Middle frontal gyrus (tissue), 1 donor: ENCODE data around the gene C2orf68.
"Not testable (repeated sequence)": the region's sequence is repeated elsewhere in the genome, so short reads cannot be mapped to it uniquely, and the experiment has no call there.

Experiments used
- DNase-seq: peaks from one replicate; pipeline ENCODE4 v3.0.0-alpha.2; 2015; ENCODE audit warnings: low spot score; ENCODE audit errors: extremely low spot score

The C2orf68 gene

GRCh38 chr2:85631316-85631715 is 19.4 kb upstream of the C2orf68 start:
- DNase-seq: no peak

GRCh38 chr2:85628658-85629057 is 16.8 kb upstream of the C2orf68 start:
- no peak for DNase-seq

GRCh38 chr2:85623991-85624390 is 12.1 kb upstream of the C2orf68 start:
- no peak for DNase-seq

GRCh38 chr2:85621338-85621737 is 9.5 kb upstream of the C2orf68 start:
- DNase-seq: no peak

DNA sequence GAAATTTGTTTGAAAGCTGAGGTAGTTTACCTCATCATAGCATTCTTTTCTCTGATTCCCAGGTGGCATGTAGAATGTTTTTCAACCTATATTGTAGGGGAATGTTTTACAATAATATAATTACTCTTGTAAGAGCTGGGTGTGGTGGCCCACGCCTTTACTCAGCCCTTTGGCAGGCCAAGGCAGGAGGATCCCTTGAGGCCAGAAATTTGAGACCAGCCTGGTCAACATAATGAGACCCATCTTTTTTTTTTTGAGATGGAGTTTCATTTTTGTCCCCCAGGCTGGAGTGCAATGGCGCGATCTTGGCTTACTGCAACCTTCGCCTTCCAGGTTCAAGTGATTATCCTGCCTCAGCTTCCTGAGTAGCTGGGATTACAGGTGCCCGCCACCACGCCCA is 7.8 kb upstream of the C2orf68 start:
- DNase-seq: no peak

DNA sequence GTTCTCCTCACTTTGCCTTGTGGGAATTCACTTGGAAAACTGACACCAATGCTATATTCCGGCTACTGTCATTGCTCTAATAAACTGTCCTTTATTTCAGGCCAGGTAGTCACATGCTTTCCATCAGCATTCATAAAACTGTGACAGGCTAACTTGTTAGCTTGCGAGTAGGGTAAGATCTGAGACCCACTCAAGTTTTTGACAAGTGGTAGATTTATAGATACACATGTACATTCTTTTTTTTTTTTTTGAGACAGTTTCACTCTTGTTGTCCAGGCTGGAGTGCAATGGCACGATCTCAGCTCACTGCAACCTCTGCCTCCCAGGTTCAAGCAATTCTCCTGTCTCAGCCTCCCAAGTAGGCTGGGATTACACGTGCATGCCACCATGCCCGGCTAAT is 5.9 kb upstream of the C2orf68 start:
- not testable (repeated sequence) for DNase-seq

GRCh38 chr2:85615413-85615728 is 3.5 kb upstream of the C2orf68 start:
- no peak for DNase-seq

DNA sequence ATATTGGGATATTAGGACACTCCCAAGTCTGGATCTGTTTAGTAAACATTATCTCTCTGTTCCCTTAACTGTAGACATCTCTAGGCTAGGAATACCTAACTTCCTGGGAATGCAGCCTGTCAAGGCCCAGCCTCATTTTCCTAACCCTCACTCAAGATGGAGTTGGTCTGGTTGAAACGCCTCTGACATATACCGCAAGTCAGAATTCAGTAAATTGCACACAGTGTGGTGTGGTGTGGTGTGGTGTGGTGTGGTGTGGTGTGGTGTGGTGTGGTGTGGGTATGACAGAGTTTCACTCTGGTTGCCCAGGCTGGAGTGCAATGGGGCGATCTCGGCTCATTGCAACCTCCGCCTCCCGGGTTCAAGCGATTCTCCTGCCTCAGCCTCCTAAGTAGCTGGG is 2.9 kb upstream of the C2orf68 start:
- not testable (repeated sequence) for DNase-seq

DNA sequence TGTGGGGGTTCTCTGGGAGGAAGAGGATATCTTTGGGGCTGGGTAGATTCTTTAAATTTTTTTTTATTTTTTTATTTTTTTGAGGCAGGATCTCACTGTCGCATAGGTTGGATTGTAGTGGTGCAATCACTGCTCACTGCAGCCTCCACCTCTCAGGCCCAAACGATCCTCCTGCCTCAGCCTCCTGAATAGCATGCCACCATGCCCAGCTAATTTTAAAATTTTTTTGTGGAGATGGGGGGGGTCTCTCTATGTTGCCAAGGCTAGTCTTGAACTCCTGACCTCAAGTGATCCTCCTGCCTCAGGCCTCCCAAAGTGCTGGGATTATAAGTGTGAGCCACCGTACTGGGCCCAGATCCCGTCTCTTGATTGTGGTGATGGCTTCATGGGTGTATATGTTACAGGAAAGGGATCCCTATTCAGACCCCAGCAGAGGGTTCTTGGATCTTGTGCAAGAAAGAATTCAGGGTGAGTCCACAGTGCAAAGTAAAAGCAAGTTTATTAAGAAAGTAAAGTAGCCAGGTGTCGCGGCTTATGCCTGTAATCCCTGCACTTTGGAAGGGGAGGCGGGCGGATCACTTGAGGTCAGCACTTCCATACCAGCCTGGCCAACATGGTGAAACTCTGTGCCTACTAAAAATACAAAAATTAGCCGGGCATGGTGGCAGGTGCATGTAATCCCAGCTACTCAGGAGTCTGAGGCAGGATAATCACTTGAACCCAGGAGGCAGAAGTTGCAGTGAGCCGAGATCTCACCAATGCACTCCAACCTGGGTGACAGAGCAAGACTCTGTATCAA is 2.0 kb upstream of the C2orf68 start:
- no peak for DNase-seq

DNA sequence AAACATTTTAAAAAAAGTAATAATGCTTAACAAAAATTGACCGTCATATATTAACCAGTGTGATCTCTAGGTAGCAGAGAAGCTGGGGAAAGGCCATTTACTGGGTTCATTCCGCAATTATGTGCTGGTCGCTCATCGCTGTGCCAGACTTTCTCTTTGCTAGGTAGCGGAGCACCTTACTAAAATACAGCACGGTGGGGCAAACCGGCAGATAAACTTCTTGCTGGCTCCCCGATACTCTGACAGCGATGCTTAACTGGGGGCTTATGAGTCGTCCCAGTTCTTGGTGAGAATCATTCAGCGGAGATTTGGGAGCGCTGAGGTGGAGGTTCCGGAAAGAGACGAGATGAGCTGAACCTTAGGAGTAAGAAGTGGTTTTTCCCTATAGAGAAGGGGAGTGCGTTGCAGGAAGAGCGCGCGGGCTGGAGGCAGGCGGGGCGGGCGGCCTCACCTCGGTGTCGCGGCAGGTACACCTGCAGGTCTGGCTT is 605 bp downstream of the C2orf68 start:
- DNase-seq: no peak

DNA sequence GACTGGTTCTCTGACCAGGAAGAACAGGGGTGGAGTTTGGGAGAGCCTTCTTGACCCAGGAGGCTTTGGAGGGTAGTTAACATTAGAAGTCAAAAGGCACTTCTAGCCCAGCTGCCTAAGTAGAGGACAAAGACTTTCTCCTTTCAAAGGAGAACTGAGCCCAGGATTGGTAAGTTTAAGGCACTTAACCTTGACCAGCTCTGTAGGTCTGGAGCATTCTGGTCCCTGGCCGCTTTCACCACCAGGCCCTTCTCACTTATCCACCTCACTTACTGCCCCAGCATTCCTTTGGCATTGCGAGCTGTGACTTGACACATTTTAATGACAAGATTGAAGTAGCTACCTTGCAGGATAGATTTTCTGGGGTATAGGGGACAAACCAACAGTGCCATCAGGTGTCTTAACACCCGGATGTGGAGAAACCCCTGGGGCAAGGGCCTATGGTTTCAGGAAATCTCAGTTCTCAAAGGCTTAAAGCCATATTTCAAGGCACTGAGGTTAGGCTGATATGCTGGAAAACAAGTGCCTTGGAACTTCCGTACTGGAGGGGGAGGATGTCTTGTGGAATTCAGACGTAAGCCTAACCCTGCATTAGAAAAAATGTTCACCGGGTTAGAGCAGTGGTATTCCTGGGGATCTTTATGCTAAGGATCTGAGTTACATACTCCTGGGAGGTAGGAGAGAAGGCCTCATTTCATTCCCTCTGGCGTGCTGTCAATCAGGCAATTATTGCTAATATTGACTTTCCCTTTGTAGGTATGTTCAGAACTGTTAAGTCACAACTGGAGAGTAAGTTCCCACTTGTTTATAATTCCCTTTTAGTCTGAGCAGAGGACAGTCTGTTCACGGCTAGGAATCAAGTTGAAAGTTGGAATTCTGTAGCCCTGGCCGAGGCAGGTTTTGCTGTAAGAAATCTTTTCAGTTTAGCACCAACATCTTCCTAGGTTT is 4.3 kb downstream of the C2orf68 start:
- no peak for DNase-seq

GRCh38 chr2:85606116-85606455 is 5.8 kb downstream of the C2orf68 start:
- DNase-seq: no peak

DNA sequence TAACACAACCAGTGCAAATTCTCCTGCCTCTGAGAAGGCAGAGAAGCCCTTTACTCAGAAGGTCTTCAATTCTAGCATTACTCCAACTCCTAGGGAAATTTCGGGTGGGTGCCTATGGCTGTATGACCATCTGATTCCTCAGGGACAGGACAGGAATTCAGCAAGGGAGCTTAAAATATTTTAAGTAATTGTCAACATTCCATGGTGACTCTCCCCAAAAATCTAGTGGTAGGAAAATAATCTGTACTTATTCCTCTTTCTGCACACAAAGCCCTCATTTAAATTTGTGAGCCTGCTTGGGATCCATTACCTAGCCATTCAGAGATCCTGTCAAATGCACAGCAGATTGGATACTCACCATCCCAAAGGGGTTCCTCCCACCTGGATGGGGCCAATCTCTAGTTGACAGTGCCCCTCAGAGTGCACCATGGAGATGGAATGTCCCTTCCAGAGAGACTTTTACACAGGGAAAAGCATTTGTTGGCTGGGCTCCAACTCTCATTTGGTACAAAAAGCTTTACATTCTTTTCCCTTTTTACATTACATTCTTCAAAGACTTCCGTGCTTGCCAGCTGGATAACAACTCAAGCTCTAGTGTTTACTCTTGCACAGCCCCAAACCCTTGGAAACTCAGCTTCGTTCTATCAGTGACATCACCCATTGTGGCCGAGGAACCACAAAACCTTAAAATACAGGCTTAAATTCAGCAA is 6.3 kb downstream of the C2orf68 start:
- no peak for DNase-seq

GRCh38 chr2:85604568-85605339 is 7.1 kb downstream of the C2orf68 start:
- no peak for DNase-seq

- DNase-seq: not testable (repeated sequence)
Measured at GRCh38 chr2:85604133-85604444, 7.8 kb downstream of the C2orf68 start.

- DNase-seq: peak; percentile 89
Measured at GRCh38 chr2:85602476-85603234, 9.2 kb downstream of the C2orf68 start, which contains the start of gene TMEM150A. TMEM150A (minus strand) TSS chr2:85602698; CDS start chr2:85601948, 750 bp downstream.

DNA sequence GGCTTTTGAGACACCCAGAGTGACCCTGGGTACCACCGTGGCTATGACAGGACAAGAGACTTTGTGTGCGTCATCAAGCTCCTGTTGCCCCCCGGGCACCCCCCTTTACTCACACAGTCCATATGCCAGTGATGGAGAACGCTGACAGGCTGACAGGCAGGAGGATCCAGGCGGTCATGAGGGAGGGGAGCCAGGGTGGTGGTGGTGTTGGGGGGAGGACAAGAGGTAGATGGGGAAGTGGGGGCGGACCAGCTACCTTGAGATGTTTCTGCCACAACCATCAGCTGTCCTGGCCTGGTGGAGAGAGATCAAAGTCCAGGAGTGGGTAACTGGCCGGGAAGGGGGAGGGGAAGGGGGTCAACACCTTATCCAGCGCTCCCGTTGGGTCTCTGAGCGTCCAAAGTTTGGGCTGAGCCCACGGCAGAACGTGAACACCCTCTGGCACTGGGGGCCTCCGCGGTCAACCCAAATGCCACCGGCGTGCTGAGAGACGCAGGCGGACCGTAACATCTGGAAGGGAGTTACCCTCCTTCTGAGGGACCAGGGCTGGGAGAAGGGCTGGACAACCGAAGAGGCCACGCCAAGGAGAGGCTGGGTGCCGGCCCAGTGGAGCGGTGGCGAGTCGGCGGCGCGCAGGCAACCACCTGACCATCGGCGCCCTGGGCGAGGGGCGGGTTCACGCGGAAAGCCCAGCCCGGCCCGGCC is 9.9 kb downstream of the C2orf68 start:
- no peak for DNase-seq

GRCh38 chr2:85600951-85601770 is 10.7 kb downstream of the C2orf68 start:
- DNase-seq: no peak

GRCh38 chr2:85600235-85600575 is 11.7 kb downstream of the C2orf68 start:
- no peak for DNase-seq
